ENCODE results near the gene ANXA5. TPM values are rescaled to one million over a fixed set of nuclear protein-coding genes. Genes with fewer than 3 reads are reported as not detected.

The ANXA5 gene
- total and polyA plus RNA-seq, 9 of the 15 experiments (the other 6 are each of a cell fraction or from before 2014, with no cell fraction given): 49.9 to 131 (median 84.5) TPM

GRCh38 chr4:121685257-121685656, 11.5 kb downstream of the ANXA5 start:
- Histone ChIP-seq H2AFZ (ENCODE audit: low read depth, low read length) (no peak overlapping the region), H3K4me2 (ENCODE audit: insufficient read depth, low read length) (no peak overlapping the region), H3K9me3 (replicated peaks; ENCODE audit: control insufficient read depth, insufficient read depth, low read depth, low read length) (no peaks in the 10 kb centered on the region), H3K9ac (ENCODE audit: insufficient read depth in 1 of 2, low read depth in 2 of 2, low read length in 2 of 2) (no peak overlapping the region), H3K79me2 (ENCODE audit: control insufficient read depth, insufficient read depth, low read length) (no peaks in the 10 kb centered on the region; the same call in 2 of the 3 replicates), H3K4me3 (no peak overlapping the region), H3K9me1 (ENCODE audit: control insufficient read depth, insufficient read depth, low read length) (no peaks in the 10 kb centered on the region), H3K27me3 (ENCODE audit: control insufficient read depth in 2 of 2, insufficient read depth in 2 of 2, low read length in 2 of 2) (no peaks in the 10 kb centered on the region), H3K4me1 (replicated peaks in 1 of 2; ENCODE audit: control insufficient read depth in 2 of 2, insufficient read depth in 2 of 2, low read length in 2 of 2) (no peaks in the 10 kb centered on the region; a peak in 1 of 5 replicates), H4K20me1 (replicated peaks; ENCODE audit: control insufficient read depth, insufficient read depth, low read length) (0 out of 2 replicates have a peak, but pooled peaks cover 3% of the 10 kb centered on the region), H3K36me3 (ENCODE audit: control insufficient read depth, insufficient read depth, low read length) (peaks cover 40% of the 10 kb centered on the region; the same call in 2 of the 3 replicates), H3K27ac (ENCODE audit: extremely low read depth, low read depth, low read length) (no peak overlapping the region)
- in situ Hi-C loops (cut with MboI): no loop called here
- no peak for ATAC-seq
- ChIA-PET CTCF (ENCODE audit: low intra/inter-chr PET ratio) (no interaction called here), POLR2A (interaction anchor here (1.1 to 1.9 kb wide), 3 partner anchors 9 to 30 kb away, joined by 3 to 7 read pairs (median 6); no protein-coding TSS in a partner anchor)
- no peak for FAIRE-seq
- TF ChIP-seq BDP1 (IDR thresholded peaks at IDR 0.05; ENCODE audit: insufficient read depth, insufficient read length) (no peak), HDAC3 (IDR thresholded peaks at IDR 0.05; ENCODE audit: borderline replicate concordance, partially characterized antibody) (no peak)
- BruUV-seq (replicated peaks): no TSS peak
- 83% methylated on average over 2 of the region's 2 CpGs for WGBS (ENCODE audit: insufficient coverage, low coverage, missing lambda C conversion rate)
- no peak for DNase-seq (ENCODE audit: extremely low read depth in 1 of 4, low spot score in 3 of 4)
- intact Hi-C loops (cut with micrococcal nuclease): no loop called here

DNA sequence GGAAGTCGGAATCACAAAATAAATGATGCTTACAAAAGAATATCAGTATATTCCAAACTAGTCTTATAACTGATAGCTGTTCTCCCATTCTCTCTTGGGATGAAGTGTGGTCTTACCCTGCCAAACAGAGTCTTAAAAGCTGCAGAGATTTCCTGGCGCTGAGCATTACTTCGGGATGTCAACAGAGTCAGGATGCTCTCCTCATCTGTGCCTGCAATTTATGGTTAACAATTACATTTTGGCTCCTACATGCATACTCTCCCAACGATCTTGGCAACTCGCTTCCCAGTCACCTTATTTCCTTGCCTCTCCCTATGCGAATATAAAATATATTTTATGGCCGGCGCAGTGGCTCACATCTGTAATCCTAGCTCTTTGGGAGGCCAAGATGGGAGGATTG, 12.2 kb downstream of the ANXA5 start:
- CTCF ChIA-PET (ENCODE audit: low intra/inter-chr PET ratio): no interaction called here
- no peaks in the 10 kb centered on the region for H3K9me1 ChIP-seq (ENCODE audit: control insufficient read depth, insufficient read depth, low read length)
- BruUV-seq (replicated peaks): no TSS peak
- no peaks in the 10 kb centered on the region; the same call in 2 of the 3 replicates for H3K79me2 ChIP-seq (ENCODE audit: control insufficient read depth, insufficient read depth, low read length)
- POLR2A ChIA-PET: interaction anchor here (1.9 kb wide), 1 partner anchor 8 kb away, joined by 7 read pairs; no protein-coding TSS in a partner anchor
- H3K36me3 ChIP-seq (ENCODE audit: control insufficient read depth, insufficient read depth, low read length): peaks cover 44% of the 10 kb centered on the region; the same call in 2 of the 3 replicates
- intact Hi-C loops (cut with micrococcal nuclease) (no loop called here), in situ Hi-C loops (cut with MboI) (no loop called here)
- no peak overlapping the region for H3K27ac ChIP-seq (ENCODE audit: extremely low read depth, low read depth, low read length)
- no peak overlapping the region for H3K4me3 ChIP-seq
- no peaks in the 10 kb centered on the region for H3K9me3 ChIP-seq (replicated peaks; ENCODE audit: control insufficient read depth, insufficient read depth, low read depth, low read length)
- no peak for DNase-seq (ENCODE audit: extremely low read depth in 1 of 4, low spot score in 3 of 4)
- ATAC-seq: no peak
- H3K4me2 ChIP-seq (ENCODE audit: insufficient read depth, low read length): no peak overlapping the region
- H3K4me1 ChIP-seq (replicated peaks in 1 of 2; ENCODE audit: control insufficient read depth in 2 of 2, insufficient read depth in 2 of 2, low read length in 2 of 2): no peaks in the 10 kb centered on the region; a peak in 1 of 5 replicates
- FAIRE-seq: no peak
- H3K27me3 ChIP-seq (ENCODE audit: control insufficient read depth in 2 of 2, insufficient read depth in 2 of 2, low read length in 2 of 2): no peaks in the 10 kb centered on the region
- H4K20me1 ChIP-seq (replicated peaks; ENCODE audit: control insufficient read depth, insufficient read depth, low read length): 0 out of 2 replicates have a peak, but pooled peaks cover 3% of the 10 kb centered on the region
- no peak overlapping the region for H3K9ac ChIP-seq (ENCODE audit: insufficient read depth in 1 of 2, low read depth in 2 of 2, low read length in 2 of 2)
- 93% methylated on average over 8 of the region's 8 CpGs for WGBS (ENCODE audit: insufficient coverage, low coverage, missing lambda C conversion rate)
- no peak overlapping the region for H2AFZ ChIP-seq (ENCODE audit: low read depth, low read length)
- TF ChIP-seq LCOR (CRISPR knock-in tag; IDR thresholded peaks at IDR 0.05) (no peak), SMAD3 (CRISPR knock-in tag; conservative IDR thresholded peaks at IDR 0.05) (no peak), TBP (optimal IDR thresholded peaks at IDR 0.05; ENCODE audit: low read depth, low read length) (no peak), KDM2B (CRISPR knock-in tag; IDR thresholded peaks at IDR 0.05) (no peak), SAFB (IDR thresholded peaks at IDR 0.05; ENCODE audit: borderline replicate concordance, low read depth, low read length) (no peak), MEF2A (IDR thresholded peaks at IDR 0.05; ENCODE audit: control insufficient read depth, low read depth, low read length) (no peak), ZNF184 (CRISPR knock-in tag; IDR thresholded peaks at IDR 0.05) (no peak), RBM22 (IDR thresholded peaks at IDR 0.05; ENCODE audit: low read depth, low read length, poor library complexity, severe bottlenecking) (no peak), PTTG1 (tag; IDR thresholded peaks at IDR 0.05; ENCODE audit: low read depth) (no peak)
- TF ChIP-seq, protein P1, sequence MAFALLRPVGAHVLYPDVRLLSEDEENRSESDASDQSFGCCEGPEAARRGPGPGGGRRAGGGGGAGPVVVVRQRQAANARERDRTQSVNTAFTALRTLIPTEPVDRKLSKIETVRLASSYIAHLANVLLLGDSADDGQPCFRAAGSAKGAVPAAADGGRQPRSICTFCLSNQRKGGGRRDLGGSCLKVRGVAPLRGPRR (CRISPR knock-in tag; IDR thresholded peaks at IDR 0.05): no peak
- TF ChIP-seq, protein P2, sequence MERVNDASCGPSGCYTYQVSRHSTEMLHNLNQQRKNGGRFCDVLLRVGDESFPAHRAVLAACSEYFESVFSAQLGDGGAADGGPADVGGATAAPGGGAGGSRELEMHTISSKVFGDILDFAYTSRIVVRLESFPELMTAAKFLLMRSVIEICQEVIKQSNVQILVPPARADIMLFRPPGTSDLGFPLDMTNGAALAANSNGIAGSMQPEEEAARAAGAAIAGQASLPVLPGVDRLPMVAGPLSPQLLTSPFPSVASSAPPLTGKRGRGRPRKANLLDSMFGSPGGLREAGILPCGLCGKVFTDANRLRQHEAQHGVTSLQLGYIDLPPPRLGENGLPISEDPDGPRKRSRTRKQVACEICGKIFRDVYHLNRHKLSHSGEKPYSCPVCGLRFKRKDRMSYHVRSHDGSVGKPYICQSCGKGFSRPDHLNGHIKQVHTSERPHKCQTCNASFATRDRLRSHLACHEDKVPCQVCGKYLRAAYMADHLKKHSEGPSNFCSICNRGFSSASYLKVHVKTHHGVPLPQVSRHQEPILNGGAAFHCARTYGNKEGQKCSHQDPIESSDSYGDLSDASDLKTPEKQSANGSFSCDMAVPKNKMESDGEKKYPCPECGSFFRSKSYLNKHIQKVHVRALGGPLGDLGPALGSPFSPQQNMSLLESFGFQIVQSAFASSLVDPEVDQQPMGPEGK (CRISPR knock-in tag; IDR thresholded peaks at IDR 0.05; ENCODE audit: borderline replicate concordance): no peak
- TF ChIP-seq, protein P3, sequence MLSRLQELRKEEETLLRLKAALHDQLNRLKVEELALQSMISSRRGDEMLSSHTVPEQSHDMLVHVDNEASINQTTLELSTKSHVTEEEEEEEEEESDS (CRISPR knock-in tag; IDR thresholded peaks at IDR 0.05): no peak
